ENCODE results near the gene TXNRD2. TPM values are rescaled to one million over a fixed set of nuclear protein-coding genes. Genes with fewer than 3 reads are reported as not detected.
"Not testable (repeated sequence)": the region's sequence is repeated elsewhere in the genome, so short reads cannot be mapped to it uniquely, and the experiment has no call there.

Gene TXNRD2
- total RNA-seq, 1 donor from 2014 or later: 21.3 TPM

DNA sequence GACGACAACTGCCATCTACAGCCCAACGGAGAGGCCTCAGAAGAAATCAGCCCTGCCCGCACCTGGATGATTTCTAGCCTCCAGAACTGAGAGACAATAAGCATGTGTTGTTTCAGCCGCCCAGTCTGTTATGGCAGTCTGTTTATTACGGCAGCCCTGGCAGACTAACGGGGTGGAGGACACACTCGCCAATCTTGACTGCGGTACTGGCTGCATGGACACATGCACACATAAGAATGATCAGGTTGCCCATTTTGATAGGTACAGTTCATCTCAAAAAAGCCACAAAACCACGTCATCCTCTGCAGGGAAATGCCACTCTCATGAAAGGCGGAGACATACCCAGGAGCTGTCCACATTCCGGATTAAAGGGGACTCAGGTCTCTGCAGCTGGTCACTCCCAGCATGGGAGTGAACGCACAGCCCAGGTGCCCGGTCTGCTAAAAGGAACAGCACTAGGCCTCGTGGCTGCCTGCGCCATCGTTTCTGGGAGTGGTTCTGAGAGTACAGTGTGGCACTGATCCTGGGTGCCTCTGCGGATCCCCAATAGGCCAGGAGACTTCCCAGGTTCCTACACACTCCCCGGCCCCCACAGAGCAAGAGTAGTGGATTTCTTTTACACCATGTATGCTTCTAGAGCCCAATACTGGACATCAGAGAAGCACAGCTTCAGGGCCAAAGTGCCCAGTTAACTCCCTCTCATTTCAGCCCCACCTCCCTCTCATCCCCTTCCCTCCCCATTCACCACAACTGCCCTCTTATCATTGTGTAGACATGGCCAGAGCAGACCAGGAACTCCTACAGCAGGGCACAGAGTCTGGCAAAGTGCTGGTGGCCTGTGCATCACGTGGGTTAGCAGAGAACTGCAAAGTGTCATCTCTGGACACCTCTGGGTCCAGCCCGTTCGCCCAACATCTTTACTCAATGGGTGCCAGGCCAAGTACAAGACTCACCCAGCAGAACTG lies 11.8 kb downstream of the TXNRD2 start:
- intact Hi-C loops (cut with micrococcal nuclease): no loop called here

DNA sequence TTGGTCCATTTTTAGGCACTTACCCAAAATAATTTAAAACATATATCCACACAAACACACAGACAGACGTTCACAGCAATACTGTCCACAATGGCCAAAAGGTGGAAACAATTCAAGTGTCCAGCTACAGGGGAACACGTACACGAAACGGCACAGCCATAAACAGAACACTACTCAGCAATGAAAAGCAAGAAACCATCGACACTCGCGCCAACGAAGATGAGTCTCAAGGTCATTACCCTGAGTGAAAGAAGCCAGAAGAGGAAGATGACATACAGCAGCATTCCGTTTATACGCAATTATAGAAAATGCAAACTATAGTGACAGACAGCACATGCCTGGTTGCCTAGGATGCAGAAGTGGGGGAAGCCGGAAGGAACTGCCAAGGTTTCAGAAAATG lies 13.4 kb downstream of the TXNRD2 start:
- intact Hi-C loops (cut with micrococcal nuclease): no loop called here

DNA sequence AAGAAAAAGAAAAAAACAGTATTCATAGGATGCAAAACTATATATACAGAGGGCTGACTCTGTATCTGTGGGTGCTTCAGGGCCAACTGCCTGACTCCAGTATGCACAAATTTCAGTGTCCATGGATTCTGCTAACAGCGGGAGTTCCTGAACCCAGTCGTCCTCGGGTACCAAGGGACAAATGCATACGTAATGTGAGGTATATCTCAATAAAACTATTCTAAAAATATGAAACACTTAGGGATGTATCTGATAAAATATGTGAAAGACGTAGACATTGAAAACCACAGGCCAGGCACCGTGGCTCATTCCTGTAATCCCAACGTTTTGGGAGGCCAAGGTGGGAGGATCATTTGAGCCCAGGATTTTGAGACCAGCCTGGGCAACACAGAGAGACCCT lies 13.9 kb downstream of the TXNRD2 start:
- intact Hi-C loops (cut with micrococcal nuclease): no loop called here

DNA sequence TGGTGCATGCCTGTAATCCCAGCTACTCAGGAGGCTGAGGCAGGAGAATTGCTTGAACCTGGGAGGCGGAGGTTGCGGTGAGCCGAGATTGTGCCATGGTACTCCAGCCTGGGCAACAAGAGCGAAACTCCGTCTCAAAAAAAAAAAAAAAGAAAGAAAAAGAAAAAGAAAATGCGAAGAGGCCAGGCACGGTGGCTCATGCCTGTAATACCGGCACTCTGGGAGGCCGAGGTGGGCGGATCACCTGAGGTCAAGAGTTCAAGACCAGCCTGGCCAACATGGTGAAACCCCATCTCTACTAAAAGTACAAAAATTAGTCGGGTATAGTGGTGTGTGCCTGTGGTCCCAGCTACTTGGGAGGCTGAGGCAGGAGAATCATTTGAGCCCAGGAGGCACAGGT lies 15.6 kb downstream of the TXNRD2 start:
- intact Hi-C loops (cut with micrococcal nuclease): not testable (repeated sequence)

DNA sequence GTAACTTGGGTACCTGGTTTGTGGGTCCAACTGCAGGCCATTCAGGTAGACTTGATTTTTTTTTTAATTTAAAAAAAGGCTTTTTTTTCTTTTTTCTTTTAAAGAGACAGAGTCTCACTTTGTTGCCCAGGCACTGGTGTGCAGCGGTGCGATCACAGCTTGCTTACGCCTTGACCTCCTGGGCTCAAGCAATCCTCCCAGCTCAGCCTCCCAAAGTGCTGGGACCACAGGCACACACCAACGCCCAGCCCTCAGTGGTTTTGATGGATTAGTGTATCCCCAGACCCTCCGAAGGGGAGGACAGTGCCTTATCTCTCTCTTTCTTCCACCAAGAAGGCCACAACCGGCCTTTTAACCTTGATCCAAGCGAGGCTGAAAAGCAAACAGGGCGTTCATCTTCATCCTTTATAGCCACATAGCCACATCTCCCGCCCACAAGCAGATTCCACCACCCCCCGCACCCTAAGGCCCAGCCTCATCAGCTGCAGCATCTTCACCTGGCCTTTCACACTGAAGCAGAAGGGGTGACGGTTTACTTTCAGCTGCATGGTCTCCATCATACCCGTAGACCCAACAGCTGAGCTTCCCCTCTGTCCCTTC lies 17.6 kb downstream of the TXNRD2 start:
- intact Hi-C loops (cut with micrococcal nuclease): no loop called here

DNA sequence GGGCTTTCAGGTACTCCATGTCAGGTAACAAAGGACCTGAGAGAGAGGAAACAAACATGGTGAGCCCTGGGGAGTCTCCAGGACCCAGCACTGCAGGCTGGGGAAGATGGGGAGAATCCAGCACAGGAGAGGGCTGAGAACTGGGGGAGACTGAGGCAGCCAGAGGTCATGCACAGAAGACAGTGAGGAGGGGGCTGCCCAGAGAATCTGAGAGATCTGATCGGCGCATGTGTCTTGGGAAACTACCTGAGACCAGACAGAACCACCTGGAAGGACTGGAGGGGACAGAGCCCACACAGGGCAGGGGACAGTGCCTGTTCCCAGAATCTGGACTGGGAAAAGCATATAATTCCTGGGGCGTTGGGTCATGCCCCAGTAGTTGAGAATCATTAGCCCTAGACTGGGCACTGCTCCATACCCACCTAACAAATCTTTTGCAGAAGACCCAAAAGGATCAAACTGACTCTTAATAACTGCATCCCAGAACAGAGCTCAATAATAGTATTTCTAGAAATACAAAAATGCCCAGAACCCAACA lies 20.0 kb downstream of the TXNRD2 start:
- intact Hi-C loops (cut with micrococcal nuclease): no loop called here

DNA sequence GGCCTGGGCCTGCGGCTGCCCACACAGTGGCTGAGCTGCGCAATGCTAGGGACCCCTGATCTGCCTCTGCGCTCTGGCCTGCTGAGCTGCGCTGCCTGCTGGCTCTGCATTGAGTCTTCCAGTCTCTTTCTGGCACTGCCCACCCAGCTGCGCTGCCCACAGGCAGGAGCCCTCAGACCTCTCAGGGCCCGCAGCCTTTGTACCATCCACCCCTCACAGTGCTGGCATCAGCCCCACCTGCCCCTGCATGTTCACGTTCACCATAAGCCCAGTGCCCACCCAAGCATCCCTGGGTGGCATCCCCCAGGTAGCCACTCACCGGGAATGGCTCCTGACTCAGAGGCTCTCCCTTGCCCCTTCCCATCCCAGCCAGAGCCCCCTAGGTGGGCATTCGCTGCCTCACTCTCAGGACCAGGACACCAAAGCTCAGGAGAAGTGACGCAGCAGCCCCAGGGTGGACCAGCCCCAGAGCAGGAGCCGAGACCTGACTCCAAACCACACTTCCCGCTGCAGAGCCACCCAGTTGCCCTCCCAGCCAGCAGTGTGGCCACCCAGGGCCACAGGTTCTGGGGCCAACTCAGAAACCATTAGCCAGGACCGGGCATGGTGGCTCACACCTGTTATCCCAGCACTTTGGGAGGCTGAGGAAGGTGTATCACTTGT lies 21.8 kb downstream of the TXNRD2 start:
- intact Hi-C loops (cut with micrococcal nuclease): loop anchor here (10.0 kb wide), 1 partner anchor 85 kb away; no protein-coding TSS in a partner anchor

DNA sequence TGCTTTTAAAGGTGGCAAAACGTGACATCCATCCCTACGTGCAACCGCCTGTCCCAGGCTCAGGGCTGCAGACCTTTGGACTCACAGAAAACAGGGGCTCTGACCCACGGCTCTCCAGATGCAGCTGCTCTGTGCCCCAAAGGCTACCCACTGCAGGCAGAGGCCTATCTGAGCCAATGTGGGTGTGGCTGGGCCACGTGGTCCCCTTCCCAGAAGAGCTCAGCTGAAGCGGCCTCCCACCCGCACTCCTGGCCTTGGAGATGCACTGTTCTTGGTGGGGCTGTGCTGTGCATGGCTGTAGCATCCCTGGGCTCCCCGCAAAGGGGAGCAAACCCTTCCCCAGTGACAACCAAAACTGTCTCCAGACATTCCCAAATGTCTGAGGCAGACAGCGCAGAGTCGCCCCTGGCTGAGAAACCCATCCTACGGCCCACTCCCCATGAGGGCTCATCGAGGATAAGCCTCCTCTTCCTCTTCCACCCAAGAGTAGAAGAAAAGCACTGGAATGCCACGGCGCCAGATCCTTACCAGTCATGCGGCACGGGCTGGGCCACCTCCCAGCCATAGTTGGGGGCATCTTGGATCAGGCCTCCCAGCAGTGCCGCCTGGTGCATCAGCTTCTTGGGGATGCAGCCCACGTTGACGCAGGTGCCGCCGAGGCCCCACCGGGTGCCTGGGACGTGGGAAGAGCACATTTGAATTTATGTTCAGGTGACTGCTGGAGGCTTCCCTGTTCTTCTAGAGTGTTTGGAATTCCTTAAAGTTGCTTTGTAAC lies 23.1 kb downstream of the TXNRD2 start:
- intact Hi-C loops (cut with micrococcal nuclease): loop anchor here (10.0 kb wide), 1 partner anchor 84 kb away; no protein-coding TSS in a partner anchor

DNA sequence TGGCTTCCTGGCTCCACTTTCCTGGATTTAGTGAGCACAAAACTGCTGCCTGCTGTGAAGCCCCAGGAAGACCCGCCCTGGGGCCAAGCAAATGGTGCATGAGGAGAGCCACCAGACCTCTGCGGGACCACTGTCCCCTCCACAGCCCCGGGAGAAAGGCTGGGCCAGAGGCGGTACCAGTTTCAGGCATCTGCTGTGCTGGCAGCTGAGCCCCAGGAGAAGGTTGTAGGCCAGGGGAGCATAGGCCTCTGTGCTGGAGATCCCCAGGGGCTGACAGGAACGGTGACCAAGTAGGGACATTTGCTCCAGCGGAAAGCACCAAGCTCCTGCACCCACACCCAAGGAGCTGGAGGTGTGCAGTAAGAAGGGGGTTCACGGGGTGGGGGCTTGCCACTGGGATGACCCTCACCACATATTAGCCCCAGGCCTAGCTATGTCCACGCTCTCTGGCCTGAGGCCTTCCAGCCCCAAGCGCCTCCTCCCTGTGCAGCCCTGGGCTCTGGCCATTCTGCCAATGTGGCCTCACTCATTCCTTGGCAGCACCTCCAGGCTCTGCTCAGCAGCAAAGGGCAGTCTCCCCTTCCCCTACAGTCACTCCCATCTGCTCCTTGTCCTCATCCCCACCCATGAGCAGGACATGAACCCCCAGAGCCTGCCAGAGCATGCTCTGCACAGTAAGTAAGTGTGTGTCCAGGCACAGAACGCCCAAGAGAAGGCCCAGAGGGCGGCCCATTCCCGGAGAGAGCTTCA lies 24.1 kb downstream of the TXNRD2 start:
- intact Hi-C loops (cut with micrococcal nuclease): loop anchor here (10.0 kb wide), 1 partner anchor 83 kb away; no protein-coding TSS in a partner anchor

DNA sequence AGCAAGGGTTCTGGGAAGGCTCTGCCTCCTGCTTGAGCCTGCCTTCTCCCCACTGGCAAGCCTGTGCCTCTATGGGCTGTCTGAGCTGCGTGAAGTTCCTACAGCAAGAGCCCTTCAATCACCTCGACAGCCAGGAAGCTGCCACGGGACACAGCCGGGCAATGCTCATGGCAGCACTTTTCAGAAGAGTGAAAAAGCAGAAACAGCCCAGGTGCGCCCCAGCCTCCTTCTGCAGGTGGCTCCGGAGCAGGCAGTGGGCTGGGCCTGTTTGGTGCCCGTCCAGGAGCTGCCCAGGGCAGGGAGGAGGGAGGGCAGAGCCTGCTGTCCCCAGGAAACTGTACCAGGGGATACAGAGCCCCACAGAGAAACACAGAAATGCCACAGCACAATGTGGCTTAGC lies 24.7 kb downstream of the TXNRD2 start:
- intact Hi-C loops (cut with micrococcal nuclease): loop anchor here (10.0 kb wide), 1 partner anchor 82 kb away; no protein-coding TSS in a partner anchor

DNA sequence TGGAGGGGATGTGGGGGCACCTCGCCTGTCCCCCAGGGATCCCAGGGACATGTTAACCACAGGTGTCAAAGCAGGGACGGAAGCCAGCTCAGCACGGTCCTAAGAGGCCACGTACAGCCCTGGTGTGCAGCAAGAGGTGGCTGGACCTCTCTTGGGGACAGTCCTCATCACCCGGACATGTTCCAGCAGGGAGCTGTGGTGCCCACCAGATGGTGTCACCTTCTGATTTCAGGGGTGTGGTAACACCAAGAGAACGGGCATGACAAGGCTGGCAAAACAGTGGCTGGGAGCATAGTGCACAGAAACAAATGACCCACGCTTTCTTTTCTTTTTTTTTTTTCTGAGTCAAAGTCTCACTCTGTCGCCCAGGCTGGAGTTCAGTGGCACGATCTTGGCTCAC lies 25.6 kb downstream of the TXNRD2 start:
- intact Hi-C loops (cut with micrococcal nuclease): loop anchor here (10.0 kb wide), 1 partner anchor 81 kb away; no protein-coding TSS in a partner anchor

DNA sequence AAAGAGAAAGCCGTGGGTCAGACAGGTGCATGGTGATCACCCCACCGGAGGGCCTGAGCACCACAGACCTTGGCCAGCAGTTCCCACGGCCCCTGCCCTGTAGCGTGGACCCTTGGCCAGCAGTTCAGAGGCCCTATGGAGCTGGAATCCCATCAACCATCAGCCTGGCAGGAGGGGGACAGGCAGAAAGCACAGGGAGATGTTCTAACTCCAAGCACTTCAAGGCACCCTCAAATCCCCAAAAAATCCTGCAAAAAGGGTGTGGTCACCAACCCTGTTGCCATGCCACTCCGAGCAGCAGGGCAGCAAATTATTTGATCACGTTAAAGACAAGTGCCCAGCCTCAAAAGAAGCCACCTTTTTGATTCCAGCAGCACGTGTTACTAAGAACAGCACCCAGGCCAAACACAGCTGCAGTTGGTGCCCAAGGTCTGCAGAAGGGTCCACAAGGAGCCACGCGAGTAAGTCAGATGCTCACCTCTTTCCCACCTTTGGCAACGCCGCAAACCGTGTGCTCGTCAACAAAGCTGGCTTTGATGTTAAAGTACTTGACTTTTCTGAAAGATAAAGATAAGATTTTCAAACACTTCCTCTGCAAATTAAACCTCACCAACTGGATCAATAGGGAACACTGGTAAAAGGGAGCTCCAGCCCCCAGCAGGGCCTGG lies 26.2 kb downstream of the TXNRD2 start:
- intact Hi-C loops (cut with micrococcal nuclease): loop anchor here (10.0 kb wide), 1 partner anchor 81 kb away; no protein-coding TSS in a partner anchor

DNA sequence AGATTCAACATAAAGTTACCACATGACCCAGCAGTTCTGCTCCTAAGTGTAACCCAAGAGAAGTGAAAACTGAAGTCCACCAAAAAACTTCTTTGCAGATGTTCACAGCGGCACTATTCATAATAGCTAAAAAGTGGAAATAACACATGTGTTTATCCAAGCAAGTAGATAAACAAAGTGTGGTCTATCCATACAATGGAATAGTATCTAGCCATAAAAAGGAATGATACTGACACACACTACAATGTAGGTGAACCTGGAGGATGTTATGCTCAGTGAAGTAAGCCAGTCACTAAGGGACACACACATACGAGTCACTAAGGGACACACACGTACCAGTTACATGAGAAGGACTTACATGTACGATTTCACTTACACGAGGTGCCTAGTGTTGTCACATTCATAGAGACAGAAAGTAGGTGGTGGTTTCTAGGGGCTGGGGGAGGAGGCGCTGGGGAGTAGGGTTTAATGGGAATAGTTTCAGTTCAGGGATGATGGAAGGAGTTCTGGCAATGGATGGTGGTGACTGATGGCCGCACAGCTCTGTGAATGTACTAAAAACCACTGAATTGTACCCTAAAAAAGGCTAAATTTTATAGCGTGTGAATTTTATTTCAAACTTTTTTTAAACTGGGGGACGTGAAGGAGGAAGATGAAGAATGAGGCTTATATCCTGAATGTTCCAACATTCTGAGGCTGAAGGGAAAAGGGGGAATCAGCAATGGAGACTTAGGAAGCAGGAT lies 27.2 kb downstream of the TXNRD2 start:
- intact Hi-C loops (cut with micrococcal nuclease): loop anchor here (10.0 kb wide), 1 partner anchor 80 kb away; no protein-coding TSS in a partner anchor

DNA sequence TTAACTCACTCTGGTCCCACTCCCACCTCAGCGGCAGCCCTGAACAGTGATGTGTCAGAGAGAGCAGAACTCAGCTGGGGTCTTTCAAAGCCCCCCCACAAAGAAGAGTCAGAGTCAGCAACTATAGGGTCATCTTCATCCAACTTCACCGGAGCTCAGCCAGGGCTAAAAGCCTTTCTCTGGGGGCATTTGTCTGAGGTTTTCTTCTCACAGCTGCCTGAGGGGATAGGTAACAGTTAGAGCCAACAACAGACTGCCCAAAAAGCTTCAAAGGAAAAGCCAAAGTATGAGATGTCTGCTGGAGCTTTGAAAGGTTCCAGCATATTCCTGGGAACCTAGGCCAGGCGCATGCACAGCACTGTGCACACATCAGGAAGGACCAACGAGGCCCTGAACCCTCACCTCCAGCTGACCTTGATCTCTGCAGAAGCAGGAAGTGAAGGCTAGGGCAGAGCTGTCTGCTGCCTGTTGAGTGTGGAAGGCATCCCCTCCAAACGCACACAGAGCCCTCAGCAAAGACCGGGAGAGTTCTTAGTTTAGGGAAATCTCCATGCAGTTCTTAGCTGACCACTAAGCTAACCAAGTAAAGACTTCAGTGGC lies 28.2 kb downstream of the TXNRD2 start:
- intact Hi-C loops (cut with micrococcal nuclease): loop anchor here (10.0 kb wide), 1 partner anchor 79 kb away; no protein-coding TSS in a partner anchor

DNA sequence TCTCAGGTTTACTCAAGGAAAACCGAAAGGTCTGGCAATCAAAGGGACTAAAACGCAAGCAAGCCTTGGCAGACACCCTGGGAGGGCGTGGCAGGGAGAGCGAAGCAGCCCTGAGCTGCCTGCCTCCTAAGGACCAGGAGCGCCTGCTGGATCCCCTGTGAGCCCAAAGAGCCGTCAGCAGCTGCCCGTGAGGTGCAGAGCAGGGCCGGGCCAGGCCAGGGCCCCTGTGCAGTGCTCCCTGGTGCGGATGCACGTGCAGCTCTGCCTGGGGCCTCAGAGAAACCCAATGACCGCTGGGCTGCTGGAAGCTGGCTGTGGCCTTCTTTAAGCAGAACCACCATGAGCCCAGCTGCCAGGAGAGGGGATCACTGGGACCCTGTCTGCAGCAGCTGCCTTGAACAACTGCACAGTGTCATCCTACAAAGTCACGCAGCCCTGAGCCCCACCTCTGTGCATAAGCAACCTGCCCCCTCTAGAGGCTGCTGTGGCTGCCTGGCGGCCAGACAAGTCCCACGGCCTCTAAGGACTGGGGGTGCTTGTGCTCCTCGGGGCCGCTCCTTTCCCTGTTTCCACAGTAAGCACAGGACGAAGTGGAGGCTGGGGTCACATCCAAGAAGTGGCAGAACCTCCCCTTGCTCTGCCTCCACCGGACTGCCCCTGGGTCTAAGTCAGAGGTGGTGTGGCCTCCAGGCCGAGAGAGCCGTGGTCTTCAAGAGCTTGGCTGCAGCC lies 29.2 kb downstream of the TXNRD2 start:
- intact Hi-C loops (cut with micrococcal nuclease): loop anchor here (10.0 kb wide), 1 partner anchor 78 kb away; no protein-coding TSS in a partner anchor

DNA sequence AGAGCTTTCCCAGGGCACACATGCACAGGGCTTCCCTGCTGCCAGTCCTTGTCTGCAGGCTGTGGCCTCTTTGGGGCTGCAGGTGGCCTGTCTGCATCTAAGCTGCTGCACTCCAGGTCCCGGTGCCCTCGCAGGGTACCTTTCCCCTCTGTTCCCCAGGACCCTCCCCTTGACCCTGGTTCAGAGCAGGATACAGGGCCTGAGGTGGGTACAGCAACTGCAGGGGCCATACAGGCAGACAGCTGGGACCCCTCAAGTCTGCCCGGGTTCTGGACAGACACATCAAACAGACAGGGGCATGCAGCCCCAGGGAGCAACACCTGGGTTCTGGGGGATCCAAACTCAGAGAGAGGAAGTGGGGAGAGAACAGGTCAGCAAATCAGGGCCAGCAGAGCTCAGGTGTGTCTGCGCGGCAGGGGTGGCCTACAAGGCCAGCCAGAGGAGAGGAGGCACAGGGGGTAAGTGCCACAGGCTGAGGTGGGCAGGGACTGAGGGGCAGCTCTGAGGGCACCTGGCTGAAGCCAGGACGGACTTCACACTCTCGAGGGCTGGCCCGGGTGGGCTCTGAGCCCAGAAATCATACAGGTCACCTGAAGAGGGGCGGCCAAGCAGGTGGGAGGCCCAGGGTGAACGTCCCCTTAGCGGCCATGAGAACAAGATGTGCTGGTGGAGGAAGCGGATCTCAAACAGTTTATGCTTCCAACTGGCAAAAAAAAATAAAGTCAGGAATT lies 29.9 kb downstream of the TXNRD2 start:
- intact Hi-C loops (cut with micrococcal nuclease): loop anchor here (10.0 kb wide), 1 partner anchor 77 kb away; no protein-coding TSS in a partner anchor
